Epithelial cell of proximal tubule (primary cell): ENCODE results near the gene ADAMTS12. TPM values are rescaled to one million over a fixed set of nuclear protein-coding genes. Genes with fewer than 3 reads are reported as not detected.

Experiments used
- DNase-seq: peaks from one replicate; pipeline ENCODE4 v3.0.0-alpha.2; 2011; ENCODE audit warnings: low read depth
- H3K4me3 ChIP-seq: 2 replicates; pipeline ENCODE4 v1.5.1; 2011; ENCODE audit warnings: low read depth, mild to moderate bottlenecking, low read length
- CTCF ChIP-seq: conservative IDR thresholded peaks from 2 replicates; pipeline ENCODE4 v1.5.1; 2012; ENCODE audit warnings: low read depth, mild to moderate bottlenecking, low read length
- total RNA-seq: library from RNA; depleted of rRNA; stranded (reverse); fragments of >200 nt; gene quantifications from 2 replicates; pipeline ENCODE4 v1.2.3, GENCODE V29; 2015

Gene ADAMTS12
- total RNA-seq, 1 donor from 2014 or later = 2.1 TPM

GRCh38 chr5:33582417-33582816 is 309.4 kb downstream of the ADAMTS12 start:
- TF ChIP-seq CTCF = no peak
- H3K4me3 ChIP-seq = no peak overlapping the region
- no peak for DNase-seq

GRCh38 chr5:33579789-33580188 is 312.0 kb downstream of the ADAMTS12 start:
- DNase-seq = no peak
- H3K4me3 ChIP-seq = no peak overlapping the region
- no peak for TF ChIP-seq CTCF

GRCh38 chr5:33579152-33579551 is 312.6 kb downstream of the ADAMTS12 start:
- no peak for DNase-seq
- TF ChIP-seq CTCF = no peak
- H3K4me3 ChIP-seq = no peak overlapping the region

GRCh38 chr5:33576726-33577590 is 314.8 kb downstream of the ADAMTS12 start:
- no peak for TF ChIP-seq CTCF
- H3K4me3 ChIP-seq = no peak overlapping the region
- DNase-seq = no peak

- TF ChIP-seq CTCF = no peak
- H3K4me3 ChIP-seq = no peak overlapping the region
- no peak for DNase-seq
Observed at GRCh38 chr5:33565324-33565723, 326.5 kb downstream of the ADAMTS12 start.

- no peak for DNase-seq
- no peak overlapping the region for H3K4me3 ChIP-seq
- TF ChIP-seq CTCF = no peak
Observed at GRCh38 chr5:33563983-33564908, 327.5 kb downstream of the ADAMTS12 start.
